NAMALWA (cell line): ENCODE data around the gene CACNG8.
"Not testable (repeated sequence)": the region's sequence is repeated elsewhere in the genome, so short reads cannot be mapped to it uniquely, and the experiment has no call there.

Experiments
- DNase-seq: peaks from one replicate; pipeline ENCODE4 v3.0.0-alpha.2; 2015; ENCODE audit warnings: low spot score

The CACNG8 gene

GRCh38 chr19:54035215-54036178 lies 72.8 kb downstream of the CACNG8 start:
- no peak for DNase-seq

- DNase-seq, result not testable (repeated sequence)
These were observed 73.8 kb downstream of the CACNG8 start for GRCh38 chr19:54036542-54036941.
